ENCODE measurements around the gene NID1. TPM values are rescaled to one million over a fixed set of nuclear protein-coding genes. Genes with fewer than 3 reads are reported as not detected.
"Not testable (repeated sequence)": the region's sequence is repeated elsewhere in the genome, so short reads cannot be mapped to it uniquely, and the experiment has no call there.

Gene NID1
- total and polyA plus RNA-seq, 2 experiments from 2014 or later, result 32.1 to 54.3 TPM

DNA sequence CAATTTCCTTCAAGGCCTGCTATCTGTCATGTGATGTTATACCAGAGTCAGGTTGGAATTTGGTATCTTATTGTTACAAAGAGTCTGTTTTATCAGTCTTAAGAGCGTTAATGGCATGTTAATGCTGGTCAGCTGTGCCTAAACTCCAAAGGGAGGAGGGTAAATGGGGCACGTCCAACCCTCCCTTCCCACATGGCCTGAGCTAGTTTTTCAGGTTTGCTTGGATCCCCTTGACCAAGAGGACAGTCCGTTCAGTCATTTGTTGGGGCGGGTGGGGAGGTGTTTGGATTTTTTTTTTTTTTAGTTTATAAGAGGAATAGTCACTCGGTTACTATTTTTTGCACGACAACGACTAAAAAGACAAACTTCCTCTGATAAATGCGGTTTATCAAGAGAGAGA is 134.3 kb downstream of the NID1 start:
- Histone ChIP-seq H3K9me3 (ENCODE audit: low read depth) (no peaks in the 10 kb centered on the region), H3K4me1 (ENCODE audit: low read depth) (peaks cover 11% of the 10 kb centered on the region), H3K36me3 (no peaks in the 10 kb centered on the region), H3K27me3 (no peaks in the 10 kb centered on the region), H3K27ac (no peak overlapping the region), H3K4me3 (no peak overlapping the region)
- TF ChIP-seq CTCF (IDR thresholded peaks at IDR 0.05; ENCODE audit: low read depth, low read length), result no peak
- no peak for DNase-seq (ENCODE audit: low read depth in 1 of 2, low spot score in 1 of 2)

- peaks cover 15% of the 10 kb centered on the region for H3K4me1 ChIP-seq (ENCODE audit: low read depth)
- no peak overlapping the region for H3K4me3 ChIP-seq
- DNase-seq (ENCODE audit: low read depth in 1 of 2, low spot score in 1 of 2), result no peak
- H3K9me3 ChIP-seq (ENCODE audit: low read depth), result no peaks in the 10 kb centered on the region
- no peak overlapping the region for H3K27ac ChIP-seq
- no peaks in the 10 kb centered on the region for H3K27me3 ChIP-seq
- TF ChIP-seq CTCF (IDR thresholded peaks at IDR 0.05; ENCODE audit: low read depth, low read length), result no peak
- H3K36me3 ChIP-seq, result no peaks in the 10 kb centered on the region
Measured at GRCh38 chr1:235929216-235929615, 135.7 kb downstream of the NID1 start.

- Histone ChIP-seq H3K36me3 (no peaks in the 10 kb centered on the region), H3K4me3 (no peak overlapping the region), H3K9me3 (ENCODE audit: low read depth) (no peaks in the 10 kb centered on the region), H3K27ac (no peak overlapping the region), H3K27me3 (no peaks in the 10 kb centered on the region), H3K4me1 (ENCODE audit: low read depth) (peaks cover 24% of the 10 kb centered on the region)
- DNase-seq (ENCODE audit: low read depth in 1 of 2, low spot score in 1 of 2), result no peak
- no peak for TF ChIP-seq CTCF (IDR thresholded peaks at IDR 0.05; ENCODE audit: low read depth, low read length)
Measured at GRCh38 chr1:235928197-235928596, 136.7 kb downstream of the NID1 start.

DNA sequence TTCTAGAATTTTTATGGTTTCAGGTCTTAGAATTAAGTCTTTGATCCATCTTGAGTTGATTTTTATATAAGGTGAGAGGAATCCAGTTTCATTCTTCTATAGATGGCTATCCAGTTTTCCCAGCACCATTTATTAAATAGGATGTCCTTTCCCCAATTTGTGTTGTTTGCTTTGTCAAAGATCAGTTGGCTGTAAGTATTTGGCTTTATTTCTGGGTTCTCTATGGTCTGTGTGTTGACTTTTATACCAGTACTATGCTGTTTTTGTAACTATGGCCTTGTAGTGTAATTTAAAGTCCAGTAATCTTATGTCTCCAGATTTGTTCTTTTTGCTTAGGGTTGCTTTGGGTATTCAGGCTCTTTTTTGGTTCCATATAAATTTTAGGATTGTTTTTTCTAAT is 137.3 kb downstream of the NID1 start:
- not testable (repeated sequence) for H3K4me3 ChIP-seq; H3K27me3 ChIP-seq; DNase-seq (ENCODE audit: low read depth in 1 of 2, low spot score in 1 of 2); H3K36me3 ChIP-seq; H3K27ac ChIP-seq; H3K9me3 ChIP-seq (ENCODE audit: low read depth)
- H3K4me1 ChIP-seq (ENCODE audit: low read depth), result peaks cover 30% of the 10 kb centered on the region

Other genes with a start within 250 kb of the NID1 start
- gene LYST, start 198.2 kb downstream of the NID1 start, total RNA-seq, result 3.7 and 5.2 TPM in 2 replicates
- gene LYST, start 198.2 kb downstream of the NID1 start, polyA plus RNA-seq, result 4.5 and 4.9 TPM in 2 replicates
- 3.0 and 4.8 TPM in 2 replicates for gene GPR137B, start 77.4 kb upstream of the NID1 start, total RNA-seq
- gene GPR137B, start 77.4 kb upstream of the NID1 start, polyA plus RNA-seq, result 0.87 and 4.7 TPM in 2 replicates
- 2.2 and 3.0 TPM in 2 replicates for gene ERO1B, start 216.9 kb upstream of the NID1 start, total RNA-seq
- gene ERO1B, start 216.9 kb upstream of the NID1 start, polyA plus RNA-seq, result 2.3 and 2.7 TPM in 2 replicates

Measured in cardiac muscle cell (in vitro differentiated cells and primary cell).